Hematopoietic multipotent progenitor cell treated with erythropoietin and hydrocortisone succinate and interleukin-3 and kit ligand, for 17 days (in vitro differentiated cells): ENCODE results near the gene HOXB2.

Experiments
- DNase-seq: peaks from one replicate; pipeline ENCODE4 v3.0.0-alpha.2; 2015; ENCODE audit warnings: low spot score

HOXB2 gene

DNA sequence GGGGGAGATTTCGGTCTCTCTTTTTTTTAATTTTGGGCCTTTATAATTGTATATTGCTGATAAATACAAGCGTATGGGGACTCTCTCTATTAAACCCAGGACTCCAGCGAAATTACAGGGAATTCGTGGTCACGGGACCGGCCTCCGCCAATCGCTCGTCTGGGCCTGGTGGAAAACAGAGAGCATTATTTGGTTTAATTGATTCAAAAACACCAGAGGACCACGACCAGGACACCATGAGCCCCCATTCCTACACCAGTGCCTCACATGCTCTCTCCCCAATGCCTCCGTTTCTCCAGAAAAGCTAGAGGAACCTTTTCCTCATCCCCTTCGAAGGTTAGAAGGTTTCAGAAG is at the start of gene HOXB2:
Gene HOXB2, minus strand, starts transcription at position 88 of the 354 bp plus-strand sequence. CDS start 198 bp downstream, outside the sequence.
- DNase-seq, result peak; percentile 30

DNA sequence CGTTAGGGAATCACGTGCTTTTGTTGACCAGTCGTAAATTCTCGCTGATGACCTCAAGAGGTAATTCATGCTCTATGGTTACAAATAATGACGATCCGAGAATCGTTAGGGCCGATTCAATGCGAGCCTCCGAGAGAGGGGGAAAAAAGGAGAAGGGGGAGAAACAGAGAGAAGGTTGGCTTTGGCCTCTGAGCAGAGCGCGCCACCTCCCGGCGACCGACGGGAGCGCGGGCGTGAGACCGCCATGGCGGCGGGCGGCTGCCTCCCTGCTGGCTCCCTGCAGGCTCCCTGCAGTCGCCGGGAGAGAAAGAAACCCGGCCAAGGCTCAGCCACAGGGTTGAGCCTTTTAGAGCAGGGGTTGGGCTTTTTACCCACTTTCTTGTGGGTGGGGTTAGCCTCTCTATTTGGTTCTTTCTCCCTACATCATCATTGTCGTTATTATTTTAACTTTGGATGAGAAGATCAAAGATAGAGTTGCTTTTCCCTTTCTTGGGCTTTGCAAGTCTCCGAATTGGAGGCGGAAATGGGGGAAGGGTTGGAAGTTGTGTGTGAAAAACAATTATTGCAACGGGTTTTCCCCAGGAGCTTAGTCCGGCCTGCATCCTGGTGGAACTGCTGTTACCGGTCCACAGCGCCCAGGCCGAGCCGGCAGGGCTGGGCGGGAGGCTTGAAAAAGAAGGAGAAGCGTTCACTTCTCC is 49.1 kb upstream of the HOXB2 start:
- DNase-seq, result peak; percentile 71

DNA sequence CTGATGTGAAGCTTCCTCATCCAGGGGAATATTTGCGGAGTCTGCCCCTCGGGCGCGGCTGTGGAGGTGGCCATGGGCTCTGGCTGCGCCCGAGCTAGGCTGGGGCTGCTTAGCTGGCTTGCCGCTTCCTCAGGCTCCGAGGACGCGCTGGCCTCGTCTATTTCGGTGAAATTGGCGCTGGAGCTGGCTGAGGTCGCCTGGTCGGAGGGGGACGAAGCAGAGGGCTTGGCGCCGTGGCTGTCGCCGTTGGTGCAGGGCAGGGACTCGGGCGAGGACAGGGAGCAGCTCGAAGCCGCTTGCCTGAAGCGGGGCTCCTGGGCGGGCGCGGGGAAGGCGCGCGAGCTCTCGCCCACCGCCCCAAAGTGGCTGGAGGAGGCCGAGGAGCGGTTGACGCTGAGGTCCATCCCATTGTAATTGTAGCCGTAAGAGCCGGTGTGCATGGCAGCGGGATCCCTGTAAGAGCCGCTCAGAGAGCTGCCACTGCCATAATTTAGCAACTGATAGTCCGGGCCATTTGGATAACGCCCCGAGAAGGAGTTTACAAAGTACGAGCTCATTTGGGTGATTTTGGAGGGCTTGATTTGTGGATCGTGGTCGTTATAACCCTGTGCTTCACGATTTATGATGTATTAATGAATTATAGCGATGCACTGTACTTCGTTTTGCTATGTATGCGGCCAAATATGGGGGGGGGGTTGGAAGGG is 48.4 kb upstream of the HOXB2 start, which contains the start of gene HOXB5:
Gene HOXB5, minus strand, starts transcription at position 654 of the 704 bp plus-strand sequence. Its CDS starts 97 bp downstream, at position 557.
- DNase-seq, result no peak

DNA sequence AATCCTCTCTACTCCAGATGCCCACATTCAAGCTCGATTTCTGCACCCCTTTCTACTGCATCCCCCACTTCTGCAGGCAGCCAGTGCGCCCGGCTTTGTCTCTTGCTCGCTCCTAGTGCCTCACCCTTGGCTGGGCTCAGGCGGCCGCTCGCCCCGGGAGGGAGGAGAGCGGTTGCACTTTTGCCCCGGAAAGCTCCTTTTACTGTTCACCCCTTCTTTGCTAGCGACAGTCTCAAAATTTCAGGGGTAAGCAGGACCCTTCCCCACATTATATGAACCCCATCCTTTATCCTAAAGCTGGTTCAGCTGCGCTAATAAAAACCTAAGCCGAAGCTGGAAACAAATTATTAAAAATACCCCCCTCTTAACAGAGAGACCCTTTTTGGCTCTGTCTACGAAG is 47.7 kb upstream of the HOXB2 start:
- DNase-seq, result no peak

GRCh38 chr17:48592057-48592514 is 47.2 kb upstream of the HOXB2 start:
- DNase-seq, result no peak

DNA sequence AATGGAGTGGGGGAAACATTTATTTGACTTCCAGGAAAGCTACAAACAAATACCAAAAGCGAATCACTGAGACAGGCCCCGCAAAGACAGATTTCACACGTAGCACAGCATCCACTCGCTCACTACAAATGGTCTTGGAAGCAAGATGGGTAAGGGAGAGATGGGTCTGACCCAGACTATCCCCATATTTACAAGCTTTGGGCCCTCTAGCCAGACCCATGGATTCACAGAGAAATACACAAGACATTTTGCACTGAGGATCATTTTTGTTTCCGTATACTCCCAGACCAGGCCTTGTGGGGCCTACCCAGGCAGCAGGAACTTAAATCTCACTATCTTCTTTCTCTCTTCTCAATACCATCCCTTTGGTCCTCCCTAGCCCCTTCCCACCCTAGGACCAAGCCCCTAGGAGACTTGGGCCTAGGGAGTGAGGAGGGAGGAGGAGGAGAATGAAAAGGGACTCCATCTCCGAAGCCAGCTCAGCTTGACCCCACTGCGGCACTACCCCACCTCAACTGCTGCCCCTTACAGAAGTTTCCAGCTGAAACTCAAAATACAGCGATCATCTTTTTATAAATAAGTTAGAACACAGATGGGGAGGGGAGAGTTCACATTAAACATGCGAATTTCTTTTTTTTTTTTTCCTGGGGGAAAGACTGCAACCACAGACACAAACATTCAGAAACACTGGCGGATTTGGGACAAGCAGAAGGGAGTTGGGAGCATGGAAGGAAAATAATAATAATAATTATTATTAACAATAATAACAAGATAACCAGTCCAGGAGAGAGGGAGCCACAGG is 46.5 kb upstream of the HOXB2 start:
- no peak for DNase-seq

GRCh38 chr17:48590607-48591161 is 45.8 kb upstream of the HOXB2 start:
- DNase-seq, result no peak

DNA sequence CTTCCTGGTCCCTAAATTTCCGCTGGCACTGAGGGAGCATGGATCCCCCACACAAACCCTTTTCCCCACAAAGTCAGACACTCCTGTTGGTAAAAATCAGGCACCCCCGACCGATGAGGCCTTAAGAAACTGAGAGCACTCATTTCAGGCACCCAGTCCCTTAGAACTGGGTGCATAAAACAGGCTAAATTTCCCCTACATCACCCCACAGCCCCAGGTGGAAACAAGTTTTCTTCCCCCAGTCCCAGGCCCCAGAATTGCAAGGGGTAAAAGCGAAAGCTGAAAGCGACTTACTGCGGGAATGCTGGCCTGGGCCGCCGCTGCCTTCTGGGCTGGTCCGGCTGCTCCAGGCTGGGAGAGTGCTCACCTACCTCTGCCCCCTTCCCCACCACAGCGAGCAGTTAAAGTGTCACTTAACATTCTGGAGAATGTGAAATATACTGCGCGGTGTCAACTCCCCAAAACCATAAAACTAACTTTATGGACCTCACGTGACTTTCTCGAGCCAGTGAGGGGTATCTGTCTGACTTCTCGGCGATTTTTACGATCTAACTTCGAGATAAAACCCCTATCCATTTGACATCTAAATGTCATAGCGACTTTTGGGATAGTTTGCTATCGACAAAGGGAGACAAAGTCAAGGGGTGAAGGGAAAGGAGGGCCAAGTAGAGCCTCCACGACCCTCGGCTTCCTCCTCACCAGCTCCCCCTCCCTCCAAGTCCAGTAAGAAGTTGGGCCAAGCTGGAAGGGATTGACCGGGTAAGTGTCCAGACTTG is 45.1 kb upstream of the HOXB2 start, which contains the start of gene HOXB3:
Gene HOXB3, minus strand, starts transcription at position 411 of the 776 bp plus-strand sequence. CDS start 37,767 bp downstream, outside the sequence.
- DNase-seq, result no peak

DNA sequence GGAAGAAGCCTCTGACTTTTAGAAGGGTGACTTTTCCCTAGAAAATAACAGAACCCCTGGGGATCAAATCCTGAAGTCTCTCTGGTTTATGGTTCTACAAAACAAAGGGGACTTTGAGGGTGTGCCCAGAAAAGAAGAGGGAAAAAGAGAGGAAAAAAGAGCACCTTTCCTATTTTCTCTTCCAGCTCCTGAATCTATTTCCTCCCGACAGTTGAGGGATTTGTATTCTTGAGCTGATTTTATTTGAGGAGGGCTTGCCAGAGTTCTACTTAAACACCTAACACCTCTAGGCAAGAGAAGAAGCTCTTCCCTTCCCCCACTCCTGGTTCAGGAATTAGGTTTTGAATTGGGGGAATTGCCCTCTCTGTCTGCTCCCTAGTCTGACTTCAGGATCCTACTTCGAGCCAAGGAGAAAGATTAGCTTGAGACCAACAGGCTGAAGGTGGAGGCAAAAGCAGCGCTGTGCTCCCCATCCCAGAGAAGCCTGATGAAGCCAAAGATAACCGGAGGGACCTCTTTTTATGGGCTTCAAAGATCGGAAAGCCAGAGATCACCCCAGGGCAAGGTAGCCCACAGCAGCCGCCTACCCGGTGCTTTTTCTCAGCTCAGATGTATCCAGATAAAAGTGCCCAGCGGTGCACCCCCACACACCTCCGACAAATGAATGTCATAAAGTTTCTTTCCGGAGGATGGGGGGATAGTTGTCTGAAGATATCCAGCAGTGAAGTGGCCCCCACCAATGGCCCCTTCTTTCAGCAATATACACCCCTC is 44.3 kb upstream of the HOXB2 start:
- no peak for DNase-seq

DNA sequence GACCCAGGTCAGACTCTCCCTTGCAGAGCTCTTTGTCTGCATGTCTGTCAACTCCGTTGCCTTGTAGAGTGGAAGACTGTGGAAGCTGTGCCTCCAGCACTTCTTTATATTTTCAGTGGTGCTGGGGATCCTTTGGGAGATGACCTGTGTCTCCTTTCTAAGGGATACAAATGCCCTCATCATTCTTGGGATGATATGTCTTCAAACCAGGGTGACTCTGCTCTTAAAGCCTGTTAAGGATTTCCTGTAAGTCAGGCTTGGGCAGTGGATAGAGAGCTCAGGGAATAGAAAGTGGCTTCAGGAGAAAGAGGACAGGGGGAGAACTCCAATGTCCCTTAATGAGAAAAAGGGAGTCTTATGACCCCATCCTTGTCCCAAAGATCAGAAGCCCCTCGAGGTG is 43.6 kb upstream of the HOXB2 start:
- no peak for DNase-seq

GRCh38 chr17:48588074-48588415 is 43.1 kb upstream of the HOXB2 start:
- DNase-seq, result no peak

DNA sequence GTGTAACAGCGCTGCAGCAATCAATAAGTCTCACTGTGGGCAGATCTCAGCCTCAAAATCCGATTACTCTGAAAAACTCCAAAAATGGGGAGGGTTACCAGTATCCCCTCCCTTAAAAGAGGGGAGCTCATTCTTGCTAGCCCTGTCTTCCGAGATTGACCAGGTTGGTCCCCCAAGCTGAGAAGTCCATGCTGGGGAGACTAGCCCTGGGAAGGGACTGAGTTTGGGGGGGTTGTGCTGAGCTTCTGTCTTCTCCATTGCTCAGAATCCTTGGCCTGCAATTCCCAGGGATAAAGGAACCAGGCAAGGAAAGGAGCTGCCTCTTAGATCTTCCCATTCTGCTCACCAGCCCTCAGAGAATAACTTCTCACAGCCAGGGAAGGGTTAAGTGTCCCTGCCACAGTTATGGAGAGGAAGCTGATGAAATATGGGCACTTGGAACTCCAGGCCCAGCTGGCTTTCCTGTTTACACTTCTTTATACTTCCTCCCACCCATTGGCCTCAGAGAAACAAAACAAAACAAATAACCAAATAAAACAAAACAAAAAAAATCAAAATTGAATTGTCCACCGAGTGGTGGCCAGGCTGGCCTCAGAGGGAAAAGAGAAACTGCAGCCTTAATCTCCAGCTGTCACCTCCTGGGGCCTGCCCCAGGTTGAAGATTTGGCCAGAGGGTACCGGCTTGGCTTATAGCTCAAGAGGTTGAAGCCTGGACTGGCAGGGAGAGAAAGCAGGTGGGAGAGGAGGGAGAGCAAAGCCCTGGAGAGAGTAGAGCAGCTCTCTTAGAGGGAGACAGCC is 42.6 kb upstream of the HOXB2 start:
- DNase-seq, result no peak

GRCh38 chr17:48586355-48587258 is 41.7 kb upstream of the HOXB2 start:
- no peak for DNase-seq

GRCh38 chr17:48584223-48584741 is 39.4 kb upstream of the HOXB2 start:
- DNase-seq, result no peak

DNA sequence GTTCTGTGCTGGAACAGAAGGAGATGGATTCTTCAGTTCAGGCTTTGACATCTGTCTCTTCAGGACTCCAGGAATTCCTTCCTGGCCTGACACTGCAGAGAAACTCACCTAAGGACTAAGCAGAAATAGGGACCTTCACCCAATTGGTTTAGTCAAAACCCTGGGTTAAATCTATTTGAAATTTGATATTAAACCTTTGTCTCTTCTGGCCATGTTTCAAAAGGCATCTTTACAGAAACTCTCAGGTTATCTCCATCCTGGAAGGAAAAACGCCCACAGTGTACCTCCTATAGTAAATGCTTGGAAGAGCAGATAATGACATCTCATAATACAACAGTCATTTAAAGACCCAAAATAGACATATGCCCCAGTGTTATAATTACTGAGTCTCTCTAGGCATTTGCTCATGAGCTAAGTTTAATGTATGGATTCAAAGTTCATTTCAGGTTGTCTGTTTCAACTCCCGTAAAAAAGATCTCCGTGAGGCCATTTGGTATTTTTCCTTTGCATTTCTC is 38.9 kb upstream of the HOXB2 start:
- DNase-seq, result no peak

GRCh38 chr17:48582750-48583069 is 37.8 kb upstream of the HOXB2 start:
- no peak for DNase-seq

GRCh38 chr17:48579760-48580554 is 35.0 kb upstream of the HOXB2 start:
- DNase-seq, result no peak

GRCh38 chr17:48579471-48579759 is 34.5 kb upstream of the HOXB2 start:
- no peak for DNase-seq
